GM12878 (cell line): ENCODE measurements around the gene OMD.

Source experiments
- BCL11A ChIP-seq: IDR thresholded peaks from 2 replicates; pipeline ENCODE4 v1.6.1; 2011; ENCODE audit warnings: low read depth, low read length
- BMI1 ChIP-seq: fragments of 450-650 bp; IDR thresholded peaks from 2 replicates; pipeline ENCODE4 v1.6.1; 2016; ENCODE audit warnings: mild to moderate bottlenecking, moderate library complexity, borderline replicate concordance
- CBX3 ChIP-seq: fragments of 200-600 bp; sonication (generic); IDR thresholded peaks from 2 replicates; pipeline ENCODE4 v1.6.1; 2016; ENCODE audit warnings: low read depth, borderline replicate concordance
- CEBPB ChIP-seq, 2 experiments: fragments of 150-350 bp in 1 of 2; IDR thresholded peaks; 2 replicates each; pipeline ENCODE4 v1.6.1; 2012 to 2014; ENCODE audit warnings: low read depth in 2 of 2, low read length in 2 of 2, borderline replicate concordance in 1 of 2, inconsistent platforms in 1 of 2
- CHD2 ChIP-seq: IDR thresholded peaks from 2 replicates; pipeline ENCODE4 v1.6.1; 2011; ENCODE audit warnings: low read depth, low read length, improper control_type of control experiment, borderline replicate concordance
- CTCF ChIP-seq, 3 experiments: IDR thresholded peaks in 2 of 3; conservative IDR thresholded peaks in 1 of 3; 2 replicates each; pipeline ENCODE4 v1.5.1; 2011; ENCODE audit warnings: low read depth in 3 of 3, low read length in 3 of 3, mild to moderate bottlenecking in 3 of 3, control low read depth in 2 of 3, moderate library complexity in 2 of 3, inconsistent platforms in 1 of 3, mixed read lengths in 1 of 3; ENCODE audit not compliant: control insufficient read depth in 2 of 3, insufficient read depth in 1 of 3; ENCODE audit errors: extremely low read depth in 1 of 3
- ETV6 ChIP-seq, 2 experiments: fragments of 450-650 bp in 1 of 2; IDR thresholded peaks in 1 of 2; conservative IDR thresholded peaks in 1 of 2; 2 replicates each; pipeline ENCODE4 v1.6.1; 2014; ENCODE audit warnings: antibody characterized with exemption in 1 of 2, borderline replicate concordance in 1 of 2, low read depth in 1 of 2, mild to moderate bottlenecking in 1 of 2, moderate library complexity in 1 of 2
- POLR2A ChIP-seq: IDR thresholded peaks from 2 replicates; pipeline ENCODE4 v1.6.1; 2011; ENCODE audit warnings: low read depth, mild to moderate bottlenecking, low read length
- REST ChIP-seq: IDR thresholded peaks from 2 replicates; pipeline ENCODE4 v1.6.1; 2012; ENCODE audit warnings: mild to moderate bottlenecking, low read depth, low read length
- SRF ChIP-seq, 2 experiments: IDR thresholded peaks; 2 replicates each; pipeline ENCODE4 v1.6.1; 2011; ENCODE audit warnings: low read depth in 2 of 2, low read length in 2 of 2, mild to moderate bottlenecking in 1 of 2, moderate library complexity in 1 of 2
- SUZ12 ChIP-seq: fragments of 200-600 bp; sonication (generic); IDR thresholded peaks from one replicate; pipeline ENCODE4 v1.6.1; 2018; ENCODE audit warnings: antibody characterized with exemption, mild to moderate bottlenecking; ENCODE audit not compliant: unreplicated experiment
- USF2 ChIP-seq: IDR thresholded peaks from 2 replicates; pipeline ENCODE4 v1.6.1; 2011; ENCODE audit warnings: low read depth, low read length, improper control_type of control experiment, borderline replicate concordance
- ZBTB11 ChIP-seq: fragments of 450-650 bp; formaldehyde crosslinking; IDR thresholded peaks from 2 replicates; pipeline ENCODE4 v1.5.0; 2022; ENCODE audit warnings: mild to moderate bottlenecking, missing genetic modification characterization
- ZNF384 ChIP-seq: IDR thresholded peaks from 2 replicates; pipeline ENCODE4 v1.6.1; 2012; ENCODE audit warnings: low read depth, mild to moderate bottlenecking, low read length, improper control_type of control experiment, borderline replicate concordance

GRCh38 chr9:92414566-92414965 lies 9.7 kb downstream of the OMD start:
- no peak for TF ChIP-seq POLR2A
- TF ChIP-seq CTCF (IDR thresholded peaks at IDR 0.05 in 2 of 3, conservative IDR thresholded peaks at IDR 0.05 in 1 of 3; ENCODE audit: control insufficient read depth in 2 of 3, extremely low read depth in 1 of 3, insufficient read depth in 1 of 3, low read depth in 3 of 3, low read length in 3 of 3): no peak
- no peak for TF ChIP-seq CHD2
- TF ChIP-seq CBX3: no peak
- TF ChIP-seq REST: no peak
- TF ChIP-seq USF2: no peak
- TF ChIP-seq ZBTB11 (CRISPR knock-in tag): no peak
- no peak for TF ChIP-seq ETV6 (conservative IDR thresholded peaks at IDR 0.05 in 1 of 2, IDR thresholded peaks at IDR 0.05 in 1 of 2; ENCODE audit: borderline replicate concordance in 1 of 2, low read depth in 1 of 2)
- TF ChIP-seq ZNF384: no peak
- no peak for TF ChIP-seq BCL11A
- TF ChIP-seq SRF (IDR thresholded peaks at IDR 0.05; ENCODE audit: low read depth in 2 of 2, low read length in 2 of 2): no peak
- no peak for TF ChIP-seq SUZ12
- no peak for TF ChIP-seq BMI1
- no peak for TF ChIP-seq CEBPB (IDR thresholded peaks at IDR 0.05; ENCODE audit: borderline replicate concordance in 1 of 2, low read depth in 2 of 2, low read length in 2 of 2)
